Ovary (tissue), 9 donors: ENCODE measurements around the gene KCNAB1. TPM values are rescaled to one million over a fixed set of nuclear protein-coding genes. Genes with fewer than 3 reads are reported as not detected.

Source experiments
- DNase-seq, 5 donors: peaks; one replicate each; pipeline ENCODE4 v3.0.0-alpha.2; 2019 to 2020
- H3K27ac ChIP-seq, 2 donors: fragments of 200-600 bp; one replicate each; pipeline versions ENCODE4 v1.5.1 to v1.8.0; 2019 to 2022
- H3K27me3 ChIP-seq: fragments of 200-600 bp; one replicate; pipeline ENCODE4 v1.8.0; 2022
- H3K36me3 ChIP-seq: fragments of 200-600 bp; sonication (generic); one replicate; pipeline ENCODE4 v1.5.1; 2019
- H3K4me1 ChIP-seq: one replicate; pipeline ENCODE4 v1.8.1; 2013; ENCODE audit warnings: mild to moderate bottlenecking, moderate library complexity; ENCODE audit not compliant: insufficient read depth
- H3K4me3 ChIP-seq: fragments of 200-600 bp; sonication (generic); one replicate; pipeline ENCODE4 v1.5.1; 2017
- H3K9me3 ChIP-seq, 2 donors: fragments of 200-600 bp in 1 of 2; sonication (generic) in 1 of 2; one replicate each; pipeline versions ENCODE4 v1.5.1 to v1.8.1; 2013 to 2019; ENCODE audit warnings: mild to moderate bottlenecking in 1 of 2, moderate library complexity in 1 of 2
- CTCF ChIP-seq, 3 donors: fragments of 450-650 bp in 2 of 3; fragments of 200-600 bp in 1 of 3; IDR thresholded peaks; one replicate each; pipeline versions ENCODE4 v1.5.1 to v1.8.0; 2016 to 2022; ENCODE audit warnings: antibody characterized with exemption in 3 of 3, mild to moderate bottlenecking in 1 of 3
- EP300 ChIP-seq: sonication (generic); formaldehyde crosslinking; IDR thresholded peaks from one replicate; pipeline ENCODE4 v1.6.1; 2017; ENCODE audit warnings: antibody characterized with exemption
- POLR2A ChIP-seq: fragments of 450-650 bp; IDR thresholded peaks from one replicate; pipeline ENCODE4 v1.6.1; 2017; ENCODE audit warnings: antibody characterized with exemption, mild to moderate bottlenecking, moderate library complexity
- WGBS, 3 donors: extraction: QIAGEN DNeasy Blood & Tissue Kit in 1 of 3; methylation state at CpG; one replicate each; pipeline versions ENCODE4 v1.1.5 to v1.1.7; 2013 to 2017; 5-methylcytosine and 5-hydroxymethylcytosine counted together
- intact Hi-C, 4 donors: fragments of 100-400 bp; cut with DNase I; formaldehyde crosslinking; loops; one replicate each; pipeline versions ENCODE4 v1.11.0 to v1.15.1; 2022 to 2023
- polyA plus RNA-seq, 2 donors: library from polyadenylated mRNA; stranded (reverse); fragments of 200-250 nt in 1 of 2; fragments of 350-450 nt in 1 of 2; fragmentation: Illumina TruSeq in 1 of 2; extraction: RNeasy Lipid Tissue Mini Kit (QIAGEN cat#74804) in 1 of 2; gene quantifications; one replicate each; pipeline ENCODE4 v1.2.3, GENCODE V29; 2013 to 2014
- total RNA-seq, 7 donors: library from RNA; depleted of rRNA in 2 of 7; stranded (reverse); fragments of >200 nt in 2 of 7; fragmentation: NEBNext Ultra II Directional in 3 of 7; extraction: Animal tissue kit (Norgen Biotek cat#: 25700) in 3 of 7; gene quantifications; one replicate each; pipeline versions ENCODE4 v1.1.0 to v1.2.4, GENCODE V29; 2016 to 2023
- donor health status: DM: no; HTN: no; CAD: no; lungs with moderate emphysema.
- donor health status: DM: no; HTN: no; CAD: no.
- donor health status: Bipolar disorder and iron deficiency.
- donor health status: DM: yes; HTN: yes; CAD: no.
- donor health status: DM: no; HTN: no; CAD: no.
- donor health status: DM: yes; HTN: yes; CAD: no.

KCNAB1 gene
- total and polyA plus RNA-seq, 9 donors = 0.60 to 8.0 (median 2.4) TPM

DNA sequence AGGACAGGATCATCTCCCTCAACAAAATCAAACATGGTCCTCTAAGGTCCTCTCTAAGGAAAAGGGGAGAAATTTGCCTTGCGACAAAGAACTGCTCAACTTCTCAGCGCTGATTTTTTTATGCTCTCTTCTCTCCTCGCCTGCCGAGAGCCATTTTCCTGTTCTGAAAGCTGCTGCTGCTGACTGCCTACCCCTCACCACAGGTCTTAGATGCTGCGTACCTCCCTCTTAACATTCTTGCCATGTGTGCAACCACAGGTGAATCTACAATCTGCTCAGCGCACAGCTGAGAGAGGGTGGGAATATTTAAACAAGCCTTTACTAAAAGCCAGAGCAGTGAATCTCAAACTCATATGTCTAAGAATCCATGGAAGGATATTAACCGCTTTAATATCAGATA, 223.8 kb downstream of the KCNAB1 start:
- H3K27ac ChIP-seq = no peak overlapping the region
- TF ChIP-seq CTCF (IDR thresholded peaks at IDR 0.05) (no peak), POLR2A (no peak), EP300 (no peak)
- intact Hi-C loops = no loop called here
- DNase-seq = no peak
- H3K9me3 ChIP-seq = no peaks in the 10 kb centered on the region
- no peaks in the 10 kb centered on the region for H3K27me3 ChIP-seq
- 93 to 96% (median 95%) methylated on average over 7 of the region's 7 CpGs for WGBS, 3 donors
- no peak overlapping the region for H3K4me3 ChIP-seq
- no peaks in the 10 kb centered on the region for H3K4me1 ChIP-seq
- no peaks in the 10 kb centered on the region for H3K36me3 ChIP-seq

- Histone ChIP-seq H3K4me1 (no peaks in the 10 kb centered on the region), H3K27me3 (no peaks in the 10 kb centered on the region), H3K4me3 (no peak overlapping the region), H3K36me3 (no peaks in the 10 kb centered on the region), H3K9me3 (no peaks in the 10 kb centered on the region), H3K27ac (no peak overlapping the region)
- intact Hi-C loops = no loop called here
- TF ChIP-seq EP300 = no peak
- TF ChIP-seq POLR2A = no peak
- no peak for TF ChIP-seq CTCF (IDR thresholded peaks at IDR 0.05)
- no peak for DNase-seq
Measured at GRCh38 chr3:156349111-156349510, 228.7 kb downstream of the KCNAB1 start.

GRCh38 chr3:156349978-156350377, 229.6 kb downstream of the KCNAB1 start:
- no peak for DNase-seq

DNA sequence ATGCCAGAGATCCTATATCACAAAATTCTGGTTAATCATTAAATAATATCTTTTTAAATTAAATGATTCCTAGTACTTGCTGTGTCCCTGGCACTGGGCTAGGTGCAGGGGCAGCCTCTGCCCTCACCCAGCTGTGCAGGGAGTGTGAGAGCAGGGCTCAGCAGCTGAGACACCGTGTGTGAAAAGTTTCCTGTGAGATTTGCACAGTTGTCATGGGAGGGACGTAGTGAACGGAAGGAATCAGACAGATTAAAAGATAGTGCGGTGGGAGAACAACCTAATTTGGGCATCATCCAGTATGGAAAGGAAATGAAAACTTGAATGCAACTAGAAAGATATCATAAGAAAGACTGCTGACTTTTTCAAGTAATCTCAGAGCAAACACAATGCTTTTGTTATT, 230.4 kb downstream of the KCNAB1 start:
- no peak for DNase-seq
- WGBS, 3 donors = 33 to 57% (median 52%) methylated on average over 4 of the region's 4 CpGs
- H3K27me3 ChIP-seq = no peaks in the 10 kb centered on the region
- H3K4me3 ChIP-seq = no peak overlapping the region
- intact Hi-C loops = no loop called here
- no peaks in the 10 kb centered on the region for H3K36me3 ChIP-seq
- H3K27ac ChIP-seq = no peak overlapping the region
- no peaks in the 10 kb centered on the region for H3K4me1 ChIP-seq
- H3K9me3 ChIP-seq = no peaks in the 10 kb centered on the region
- TF ChIP-seq POLR2A = no peak
- no peak for TF ChIP-seq CTCF (IDR thresholded peaks at IDR 0.05)

More at GRCh38 chr3:156349978-156350377, 229.6 kb downstream of the KCNAB1 start:
- intact Hi-C loops = no loop called here
- no peaks in the 10 kb centered on the region for H3K9me3 ChIP-seq
- H3K36me3 ChIP-seq = no peaks in the 10 kb centered on the region
- H3K27me3 ChIP-seq = no peaks in the 10 kb centered on the region
- no peak for TF ChIP-seq POLR2A
- no peak for TF ChIP-seq CTCF (IDR thresholded peaks at IDR 0.05)
- TF ChIP-seq EP300 = no peak
- H3K4me1 ChIP-seq = no peaks in the 10 kb centered on the region
- no peak overlapping the region for H3K4me3 ChIP-seq
- no peak overlapping the region for H3K27ac ChIP-seq

GRCh38 chr3:156351783-156352182, 231.4 kb downstream of the KCNAB1 start:
- no peaks in the 10 kb centered on the region for H3K9me3 ChIP-seq
- DNase-seq = no peak
- H3K36me3 ChIP-seq = no peaks in the 10 kb centered on the region
- no peak overlapping the region for H3K4me3 ChIP-seq
- intact Hi-C loops = no loop called here
- WGBS, 3 donors = 95 to 96% (median 95%) methylated on average over 6 of the region's 6 CpGs
- no peaks in the 10 kb centered on the region for H3K27me3 ChIP-seq
- no peaks in the 10 kb centered on the region for H3K4me1 ChIP-seq
- TF ChIP-seq POLR2A = no peak
- no peak for TF ChIP-seq EP300
- TF ChIP-seq CTCF (IDR thresholded peaks at IDR 0.05) = no peak
- no peak overlapping the region for H3K27ac ChIP-seq
